Stimulated activated CD8-positive, alpha-beta memory T cell treated with anti-CD3 and anti-CD28 coated beads, Interleukin-7, amount 100 ng/mL, for 48 hours (primary cell): Measurements from ENCODE around the gene DNM2.
"Not testable (repeated sequence)": the region's sequence is repeated elsewhere in the genome, so short reads cannot be mapped to it uniquely, and the experiment has no call there.

Experiments
- DNase-seq, 2 donors: peaks; one replicate each; pipeline ENCODE4 v3.0.0-alpha.2; 2020; ENCODE audit warnings: low read depth in 1 of 2; ENCODE audit errors: extremely low read depth in 1 of 2

Gene DNM2

GRCh38 chr19:10856899-10857298 is 139.0 kb downstream of the DNM2 start:
- DNase-seq = not testable (repeated sequence)

- peak in 1 of 2 donors; percentile 25 for DNase-seq
Observed at GRCh38 chr19:10858204-10858828, 140.4 kb downstream of the DNM2 start.

GRCh38 chr19:10861103-10861651 is 143.3 kb downstream of the DNM2 start:
- no peak for DNase-seq

- DNase-seq = no peak
Observed at GRCh38 chr19:10862561-10863106, 144.8 kb downstream of the DNM2 start.

- DNase-seq = no peak
Observed at GRCh38 chr19:10863107-10863717, 145.3 kb downstream of the DNM2 start.

GRCh38 chr19:10864538-10864899 is 146.6 kb downstream of the DNM2 start:
- DNase-seq = peak; percentile 61 to 68

GRCh38 chr19:10866495-10866894 is 148.6 kb downstream of the DNM2 start:
- DNase-seq = no peak

- no peak for DNase-seq
Observed at GRCh38 chr19:10868872-10869547, 151.1 kb downstream of the DNM2 start.

- DNase-seq = not testable (repeated sequence)
Observed at GRCh38 chr19:10869872-10870311, 152.0 kb downstream of the DNM2 start.

- DNase-seq = no peak
Observed at GRCh38 chr19:10870501-10870954, 152.6 kb downstream of the DNM2 start.

GRCh38 chr19:10870955-10871603 is 153.2 kb downstream of the DNM2 start, which contains the start of gene CARM1:
TSS of gene CARM1 (plus strand) at chr19:10871553. CDS start at chr19:10871703, 150 bp downstream.
- peak; percentile 97 to 99 for DNase-seq

- DNase-seq = peak in 1 of 2 donors; percentile 13
Observed at GRCh38 chr19:10871711-10872545, 154.0 kb downstream of the DNM2 start.

- DNase-seq = no peak
Observed at GRCh38 chr19:10872546-10873107, 154.7 kb downstream of the DNM2 start.

- DNase-seq = no peak
Observed at GRCh38 chr19:10874024-10874423, 156.1 kb downstream of the DNM2 start.

GRCh38 chr19:10876459-10877240 is 158.8 kb downstream of the DNM2 start:
- no peak for DNase-seq

GRCh38 chr19:10877608-10878007 is 159.7 kb downstream of the DNM2 start:
- not testable (repeated sequence) for DNase-seq

GRCh38 chr19:10878253-10878652 is 160.4 kb downstream of the DNM2 start:
- DNase-seq = no peak
